ENCODE results near the gene STAC2.

DNA sequence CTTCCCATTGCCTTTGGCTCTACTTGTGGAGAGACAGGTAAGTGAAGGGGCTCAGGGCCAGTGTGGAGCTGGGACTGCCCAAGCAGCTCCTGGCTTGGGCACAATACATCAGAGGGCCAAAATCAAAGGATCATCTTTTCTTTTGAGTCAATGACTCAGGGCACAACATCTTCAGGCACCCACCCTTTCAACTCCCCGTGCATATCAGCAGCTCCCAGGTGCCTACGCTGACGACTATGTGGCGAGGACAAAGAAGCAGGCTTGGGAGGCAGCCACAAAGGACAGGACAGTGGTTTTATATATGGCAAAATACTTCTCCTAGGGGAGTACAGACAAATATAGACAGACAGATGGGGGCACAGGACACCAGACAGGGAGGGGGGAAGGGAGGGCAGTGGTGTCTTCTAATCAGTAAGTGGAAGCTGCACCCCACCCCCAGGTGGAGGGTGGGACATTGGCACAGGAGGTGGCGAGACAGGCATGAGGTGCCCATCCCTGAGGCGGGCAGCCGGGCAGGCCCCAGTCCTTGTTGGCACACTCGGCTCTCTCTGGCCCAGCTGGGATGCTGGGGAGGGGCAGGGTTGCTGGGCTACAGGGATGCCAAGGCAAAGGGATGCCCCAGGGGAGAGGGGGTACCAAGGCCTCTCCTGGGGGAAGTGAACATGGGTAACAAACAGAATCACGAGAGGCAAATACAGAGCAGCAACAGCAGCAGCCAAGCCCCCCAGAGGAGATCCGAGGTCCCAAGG is 52.0 kb downstream of the STAC2 start:
- TF ChIP-seq, protein P1, sequence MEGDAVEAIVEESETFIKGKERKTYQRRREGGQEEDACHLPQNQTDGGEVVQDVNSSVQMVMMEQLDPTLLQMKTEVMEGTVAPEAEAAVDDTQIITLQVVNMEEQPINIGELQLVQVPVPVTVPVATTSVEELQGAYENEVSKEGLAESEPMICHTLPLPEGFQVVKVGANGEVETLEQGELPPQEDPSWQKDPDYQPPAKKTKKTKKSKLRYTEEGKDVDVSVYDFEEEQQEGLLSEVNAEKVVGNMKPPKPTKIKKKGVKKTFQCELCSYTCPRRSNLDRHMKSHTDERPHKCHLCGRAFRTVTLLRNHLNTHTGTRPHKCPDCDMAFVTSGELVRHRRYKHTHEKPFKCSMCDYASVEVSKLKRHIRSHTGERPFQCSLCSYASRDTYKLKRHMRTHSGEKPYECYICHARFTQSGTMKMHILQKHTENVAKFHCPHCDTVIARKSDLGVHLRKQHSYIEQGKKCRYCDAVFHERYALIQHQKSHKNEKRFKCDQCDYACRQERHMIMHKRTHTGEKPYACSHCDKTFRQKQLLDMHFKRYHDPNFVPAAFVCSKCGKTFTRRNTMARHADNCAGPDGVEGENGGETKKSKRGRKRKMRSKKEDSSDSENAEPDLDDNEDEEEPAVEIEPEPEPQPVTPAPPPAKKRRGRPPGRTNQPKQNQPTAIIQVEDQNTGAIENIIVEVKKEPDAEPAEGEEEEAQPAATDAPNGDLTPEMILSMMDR (conservative IDR thresholded peaks at IDR 0.05; ENCODE audit: low read depth, low read length): no peak
- TF ChIP-seq EZH2 (IDR thresholded peaks at IDR 0.05; ENCODE audit: borderline replicate concordance, low read depth, low read length, poor library complexity, severe bottlenecking): no peak
